ENCODE results near the gene BCL7A.
"Not testable (repeated sequence)": the region's sequence is repeated elsewhere in the genome, so short reads cannot be mapped to it uniquely, and the experiment has no call there.

BCL7A gene

DNA sequence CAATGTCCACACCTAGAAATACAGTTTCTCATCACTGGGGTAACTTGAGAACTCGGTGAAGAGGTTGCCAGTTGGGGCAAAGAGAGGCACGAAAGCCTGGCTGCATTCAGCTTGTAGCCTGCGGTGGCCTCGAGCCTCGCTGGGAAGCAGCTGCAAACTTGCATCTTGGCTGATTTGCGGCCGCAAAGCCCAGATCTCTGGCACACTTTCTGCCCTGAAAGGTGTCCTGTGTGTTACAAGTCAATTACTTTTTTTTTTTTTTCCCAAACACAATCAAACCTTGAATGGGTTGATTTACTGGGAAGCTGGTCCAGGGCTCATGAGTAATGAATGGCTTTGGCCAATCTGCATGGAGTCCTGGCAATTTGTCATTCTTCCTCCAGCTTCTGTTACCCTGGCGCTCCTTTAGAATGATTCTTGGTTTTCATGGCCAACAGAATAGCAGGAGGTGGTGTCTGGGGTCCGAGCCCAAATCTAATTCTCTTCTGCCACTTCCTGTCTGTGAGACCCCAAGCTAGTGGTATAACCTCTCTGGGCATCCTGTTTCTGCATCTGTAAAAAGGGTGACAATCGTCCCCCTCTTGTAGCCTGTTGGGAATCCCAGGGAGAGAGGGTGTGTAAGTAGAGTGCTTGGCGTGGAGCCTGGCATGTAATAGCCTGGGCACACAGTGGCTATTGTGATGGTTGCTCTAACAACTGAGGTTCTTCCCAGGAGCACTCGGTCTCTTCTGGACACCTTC is 6.7 kb downstream of the BCL7A start:
- no peak for FAIRE-seq

DNA sequence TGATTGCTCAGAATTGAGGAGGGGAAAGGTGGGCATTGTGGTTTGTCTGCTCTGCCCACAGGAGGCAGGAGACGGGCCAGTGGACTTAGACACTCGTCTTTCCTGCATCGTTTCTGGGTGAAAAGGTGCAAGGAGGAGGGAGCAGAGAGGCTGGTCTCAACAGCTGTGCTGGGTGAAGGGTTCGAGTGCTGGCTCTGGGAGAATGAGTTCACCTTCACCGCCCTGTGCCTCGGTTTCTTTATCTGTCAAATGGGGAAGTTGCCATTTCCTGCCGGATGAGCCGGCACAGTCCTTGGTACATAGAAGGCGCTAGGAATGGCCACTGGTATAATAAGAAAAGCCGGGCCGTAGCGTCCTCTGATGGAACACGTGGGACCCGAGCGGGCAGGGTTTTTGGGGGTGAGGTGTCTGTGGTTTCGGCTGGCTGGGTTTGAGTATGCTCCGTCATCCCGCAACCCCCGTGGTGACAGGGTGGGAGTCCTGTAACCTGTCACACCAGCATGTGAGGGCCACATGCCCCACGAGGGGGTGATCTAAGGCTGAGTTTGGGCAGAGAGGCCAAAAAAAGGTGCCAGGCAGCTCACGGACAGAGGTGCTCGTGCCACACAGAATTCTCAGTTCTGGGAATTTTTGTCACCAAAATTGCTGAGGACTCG is 7.3 kb downstream of the BCL7A start:
- no peak for FAIRE-seq

DNA sequence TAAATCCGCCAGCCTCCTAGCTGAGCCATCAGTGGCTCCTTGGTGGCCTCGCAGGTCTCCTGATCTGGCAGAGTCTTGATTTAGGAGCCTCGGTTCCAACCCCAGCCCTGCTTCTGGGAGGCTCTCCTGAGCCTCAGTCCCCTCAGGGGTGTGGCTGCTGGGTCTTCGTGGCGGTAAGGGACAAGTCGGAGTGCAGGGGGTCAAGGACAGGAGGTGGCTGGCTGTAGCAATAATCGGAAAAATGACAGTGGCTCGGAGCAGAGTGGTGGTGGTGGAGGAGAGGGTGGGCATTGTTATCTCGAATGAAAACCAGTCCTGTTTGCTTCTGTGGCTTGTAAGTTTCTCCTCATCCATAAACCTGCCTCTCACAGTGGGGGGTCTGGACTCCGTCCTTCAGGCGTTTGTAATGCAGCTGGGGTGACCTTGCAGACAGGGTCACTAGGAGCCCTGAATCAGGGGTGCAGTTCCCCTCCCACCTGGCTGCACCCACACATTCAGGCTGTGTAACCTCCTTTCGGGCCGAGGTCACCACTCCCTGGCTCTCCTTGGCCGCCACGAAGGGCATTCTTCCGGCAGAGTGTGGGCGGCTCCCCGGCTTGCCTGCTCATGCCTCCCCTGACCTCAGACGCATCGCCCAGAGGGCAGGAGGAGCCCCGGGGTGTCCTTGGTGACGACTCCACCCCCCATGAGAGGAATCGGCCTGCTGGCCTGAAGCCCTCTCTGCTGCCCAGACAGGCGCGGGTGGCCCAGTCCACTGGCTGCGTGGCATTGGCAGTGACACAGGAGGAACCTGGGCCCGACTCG is 8.1 kb downstream of the BCL7A start:
- no peak for FAIRE-seq

DNA sequence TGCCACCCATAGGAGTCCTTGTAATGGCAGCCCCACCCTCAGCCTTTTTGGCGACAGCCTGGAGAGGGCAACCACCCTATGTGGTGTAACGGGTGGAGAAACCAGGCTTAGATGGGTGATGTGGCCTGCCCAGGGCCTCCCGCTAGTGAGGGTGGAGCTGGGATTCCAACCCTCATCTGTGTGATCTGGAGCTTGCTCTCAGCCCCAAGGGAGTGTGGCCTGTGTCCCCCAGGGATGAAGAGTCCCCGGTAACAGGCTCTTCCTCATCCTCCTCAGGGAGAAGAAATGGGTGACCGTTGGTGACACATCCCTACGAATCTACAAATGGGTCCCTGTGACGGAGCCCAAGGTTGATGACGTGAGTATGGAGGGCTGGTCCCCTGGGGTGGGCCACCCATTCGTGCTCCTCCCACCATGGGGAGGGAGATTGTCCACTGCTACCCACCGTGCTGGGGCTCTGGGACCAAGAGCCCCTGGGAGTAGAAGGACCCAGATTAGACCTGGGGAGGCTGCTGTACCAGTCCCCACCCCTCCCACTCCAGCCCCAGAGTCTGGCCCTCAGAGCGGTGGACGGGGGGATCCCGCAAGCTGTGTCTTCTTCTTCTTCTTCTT is 8.8 kb downstream of the BCL7A start:
- no peak for FAIRE-seq

DNA sequence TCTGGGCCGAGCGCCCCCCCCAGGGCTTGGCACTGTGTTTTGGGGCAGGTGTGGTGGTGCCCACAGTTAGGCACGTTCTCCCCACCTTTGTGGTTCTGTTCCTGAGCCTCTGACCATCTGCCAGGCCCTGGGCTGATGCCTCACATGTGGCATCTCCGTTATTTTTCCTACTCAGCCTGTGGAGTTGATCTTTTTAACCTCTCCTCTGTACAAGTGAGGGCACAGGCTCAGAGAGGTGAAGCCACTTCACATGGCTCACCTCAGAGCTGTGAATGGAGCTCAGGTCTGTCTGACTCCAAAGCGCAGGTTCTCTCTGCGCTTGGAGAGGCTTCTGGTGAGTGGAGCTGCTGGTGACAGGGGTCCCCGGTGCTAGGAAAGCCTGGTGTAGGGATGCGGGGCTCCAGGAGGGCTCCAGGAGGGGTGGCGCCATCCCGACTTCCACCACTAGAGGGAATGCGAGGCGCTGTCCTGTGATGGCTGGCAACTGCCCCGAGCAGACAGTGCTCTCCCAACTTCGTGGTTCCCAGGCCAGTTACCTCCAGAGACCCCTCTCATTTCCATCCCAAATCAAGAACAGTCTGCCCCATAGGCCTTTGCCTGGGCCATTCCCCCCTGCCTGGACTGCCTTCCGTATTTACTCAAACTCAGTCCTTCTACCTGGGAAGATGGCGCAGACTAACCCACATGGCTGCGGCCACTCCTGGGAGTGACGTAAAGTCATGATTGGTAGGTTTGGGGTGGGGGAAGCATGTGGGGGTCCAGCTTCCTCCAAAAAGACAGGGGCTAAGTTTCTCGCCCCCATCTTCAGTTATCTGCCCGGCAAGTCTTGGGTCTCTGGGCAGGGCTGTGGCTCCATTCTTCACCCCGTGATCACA is 9.9 kb downstream of the BCL7A start:
- FAIRE-seq = no peak

DNA sequence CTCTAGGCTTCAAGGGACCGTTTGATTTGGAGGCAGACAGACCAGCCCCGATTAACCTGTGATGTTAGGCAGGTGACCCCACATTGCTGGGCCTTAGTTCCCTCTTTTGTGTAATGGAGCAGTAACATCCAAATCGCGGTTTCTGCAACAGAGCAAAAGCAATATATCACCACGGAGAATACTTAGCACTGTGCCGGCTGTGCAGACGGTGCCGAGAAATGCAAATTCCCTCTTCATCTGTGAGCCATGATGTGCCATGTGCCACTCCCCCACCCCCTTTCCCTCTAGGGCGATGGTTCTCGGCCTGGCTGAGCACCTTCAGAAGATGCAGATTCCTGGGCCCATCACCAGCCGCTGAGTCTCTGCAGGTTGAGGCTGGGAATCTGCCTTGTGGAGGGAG is 10.9 kb downstream of the BCL7A start:
- no peak for FAIRE-seq

DNA sequence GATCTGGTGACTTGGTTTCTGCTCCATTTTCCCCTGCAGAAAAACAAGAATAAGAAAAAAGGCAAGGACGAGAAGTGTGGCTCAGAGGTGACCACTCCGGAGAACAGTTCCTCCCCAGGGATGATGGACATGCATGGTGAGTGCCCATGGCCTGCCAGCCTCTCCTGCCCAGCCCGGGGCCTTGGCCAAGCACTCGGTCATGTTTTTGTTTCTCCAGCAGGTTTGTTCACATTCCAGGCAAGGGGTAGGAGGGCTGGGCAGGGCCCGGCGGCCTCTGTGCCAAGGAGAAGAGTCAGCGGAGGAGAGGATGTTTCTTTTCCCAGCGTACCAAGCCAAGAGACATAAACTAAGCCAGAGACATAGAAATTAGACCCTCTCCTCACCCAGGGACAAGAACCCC is 13.6 kb downstream of the BCL7A start:
- FAIRE-seq = no peak

DNA sequence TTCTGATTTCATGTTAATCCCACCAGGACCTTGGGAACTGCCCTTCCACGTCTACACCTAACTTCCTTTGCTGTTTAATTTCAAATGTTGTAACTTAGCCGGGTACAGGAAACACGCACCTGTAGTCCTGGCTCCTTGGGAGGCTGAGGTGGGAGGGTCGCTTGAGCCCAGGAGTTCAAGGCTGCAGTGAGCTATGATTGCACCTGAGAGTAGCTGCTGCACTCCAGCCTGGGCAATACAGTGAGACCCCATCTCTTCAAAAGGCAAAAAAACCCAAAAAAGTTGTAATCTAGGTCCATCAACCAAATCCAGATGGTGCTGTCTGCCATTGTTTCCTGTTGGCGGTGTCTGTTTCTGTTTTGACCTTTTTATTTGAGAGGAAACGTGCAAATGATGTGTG is 14.5 kb downstream of the BCL7A start:
- FAIRE-seq = no peak

DNA sequence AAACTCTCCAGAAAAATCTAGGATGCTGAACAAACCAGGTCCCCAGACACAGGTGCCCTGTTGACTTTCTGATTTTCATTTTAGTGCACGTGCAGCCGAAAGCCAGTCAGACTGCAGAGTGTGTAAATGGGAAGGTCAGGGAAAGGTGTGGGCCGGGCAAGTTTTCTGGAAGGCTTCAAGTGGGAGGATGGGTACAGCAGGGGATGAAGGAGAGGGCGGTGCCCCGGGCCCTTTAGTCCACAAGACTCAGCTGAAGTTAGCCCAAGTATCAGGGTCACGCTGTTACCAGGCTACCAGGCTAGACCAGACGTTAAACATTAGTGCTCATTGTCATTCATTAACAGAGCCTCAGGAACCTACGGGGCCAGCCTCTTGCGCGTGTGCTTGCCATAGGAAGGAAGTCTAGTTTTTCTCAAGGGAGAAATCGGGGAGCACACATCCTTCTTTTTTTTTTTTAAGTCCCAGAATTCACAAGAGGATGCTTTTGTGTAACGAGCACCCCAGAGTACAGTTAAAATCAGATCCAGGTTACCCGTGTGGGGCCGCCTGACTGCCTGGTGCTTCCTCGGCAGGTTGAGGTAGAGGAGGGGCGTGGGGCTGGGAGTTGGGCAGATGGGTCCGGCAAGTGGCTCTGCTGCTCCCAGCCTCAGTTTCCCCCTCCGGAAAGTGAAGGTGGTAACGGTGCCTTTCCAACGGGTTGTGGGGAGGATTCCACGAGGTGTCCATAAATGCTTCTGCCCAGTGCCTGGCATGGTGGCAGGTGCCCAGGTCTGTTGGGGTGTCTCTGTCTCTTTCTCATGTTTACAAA is 19.1 kb downstream of the BCL7A start:
- FAIRE-seq = no peak

DNA sequence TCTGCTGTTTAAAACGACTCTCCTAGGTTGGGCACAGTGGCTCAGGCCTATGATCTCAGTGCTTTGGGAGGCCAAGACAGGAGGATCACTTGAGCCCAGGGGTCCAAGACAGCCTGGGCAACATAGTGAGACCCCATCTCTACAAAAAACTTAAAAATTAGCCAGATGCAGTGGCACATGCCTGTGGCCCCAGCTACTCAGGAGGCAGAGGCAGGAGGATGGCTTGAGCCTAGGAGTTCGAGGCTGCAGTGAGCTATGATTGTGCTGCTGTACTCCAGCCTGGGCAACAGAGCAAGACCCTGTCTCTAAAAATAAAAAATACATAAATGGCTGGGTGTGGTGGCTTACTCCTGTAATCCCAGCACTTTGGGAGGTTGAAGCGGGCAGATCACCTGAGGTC is 19.8 kb downstream of the BCL7A start:
- FAIRE-seq = not testable (repeated sequence)

DNA sequence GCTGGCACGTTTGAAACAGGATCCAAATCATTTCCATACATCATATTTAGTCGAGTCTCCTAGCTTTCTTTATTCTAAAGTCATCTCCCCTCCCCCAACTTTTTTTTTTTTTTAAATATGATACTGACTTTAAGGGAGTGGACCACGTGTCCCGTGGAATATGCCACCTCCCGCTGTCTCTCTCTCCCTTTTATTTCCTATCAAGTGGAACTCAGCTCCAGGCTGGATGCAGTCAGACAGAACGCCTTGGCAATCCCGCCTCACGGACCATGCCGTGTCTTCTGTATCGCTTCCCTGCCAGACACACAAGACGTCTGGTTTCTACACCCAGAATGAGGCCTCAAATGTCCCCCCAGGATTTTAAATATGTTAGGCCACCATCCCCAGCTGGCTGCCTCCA is 21.2 kb downstream of the BCL7A start:
- FAIRE-seq = no peak

DNA sequence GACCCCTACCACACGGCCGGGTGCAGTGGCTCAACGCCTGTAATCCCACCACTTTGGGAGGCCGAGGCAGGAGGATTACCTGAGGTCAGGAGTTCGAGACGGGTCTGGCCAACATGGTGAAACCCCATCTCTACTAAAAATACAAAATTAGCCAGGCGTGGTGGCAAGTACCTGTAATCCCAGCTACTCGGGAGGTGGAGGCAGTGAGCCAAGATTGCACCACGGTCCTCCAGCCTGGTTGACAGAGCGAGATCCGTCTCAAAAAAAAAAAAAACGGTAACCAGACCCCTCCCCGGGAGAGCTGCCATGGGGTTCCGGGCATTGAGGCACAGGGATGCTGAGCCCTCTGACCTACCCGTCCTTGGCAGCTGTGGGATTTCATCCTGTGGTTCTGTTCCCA is 21.8 kb downstream of the BCL7A start:
- FAIRE-seq = no peak

DNA sequence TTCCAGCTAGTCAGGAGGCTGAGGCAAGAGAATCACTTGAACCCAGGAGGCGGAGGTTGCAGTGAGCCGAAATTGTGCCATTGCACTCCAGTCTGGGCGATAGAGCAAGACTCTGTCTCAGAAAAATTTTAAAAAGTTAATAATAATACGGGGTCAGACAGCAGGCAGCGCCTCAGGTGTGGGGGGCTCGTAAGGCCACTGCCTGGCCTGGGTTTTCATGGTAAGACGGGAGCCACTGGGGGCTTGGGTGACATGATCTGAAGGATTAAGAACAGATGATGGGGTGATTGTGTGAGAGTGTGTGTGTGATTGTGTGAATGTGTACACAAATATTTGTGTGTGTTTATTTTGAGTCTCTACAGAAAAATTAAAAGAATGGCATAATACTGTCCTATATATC is 23.6 kb downstream of the BCL7A start:
- FAIRE-seq = no peak

DNA sequence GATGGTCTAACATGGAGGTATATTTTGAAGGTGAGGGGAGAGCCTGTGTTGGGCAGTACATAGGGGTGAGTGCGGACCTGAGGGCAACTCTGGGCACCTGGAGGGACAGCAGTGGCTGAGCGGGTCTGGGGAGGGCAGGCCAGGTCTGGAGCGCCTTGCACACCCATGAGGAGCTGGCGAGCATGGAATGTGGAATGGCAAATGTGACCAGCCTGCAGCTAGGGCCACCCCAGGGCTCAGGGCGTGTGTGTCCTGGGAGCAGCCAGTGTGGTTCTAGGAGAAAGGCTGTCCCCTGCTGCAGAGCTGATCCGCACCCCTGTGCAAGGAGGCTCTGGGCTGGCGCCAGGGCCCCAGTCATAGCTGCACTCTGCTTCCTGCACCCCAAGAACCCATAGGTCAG is 24.5 kb downstream of the BCL7A start:
- FAIRE-seq = no peak

DNA sequence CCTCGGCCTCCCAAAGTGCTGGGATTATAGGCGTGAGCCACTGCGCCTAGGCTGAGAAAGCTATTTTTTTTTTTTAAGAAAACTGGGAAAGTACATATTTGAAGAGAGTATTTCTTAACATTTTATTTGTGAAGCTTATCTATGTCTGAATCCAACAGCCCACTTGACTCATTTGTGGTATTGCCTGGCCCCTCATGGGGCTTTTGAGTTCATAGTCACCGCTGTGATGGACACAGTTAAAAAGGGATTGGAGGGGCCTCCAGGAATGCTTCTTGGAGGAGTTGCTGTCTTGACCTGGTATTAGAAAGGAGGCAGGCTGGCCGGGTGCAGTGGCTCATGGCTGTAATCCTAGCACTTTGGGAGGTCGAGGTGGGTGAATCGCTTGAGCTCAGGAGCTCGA is 26.5 kb downstream of the BCL7A start:
- FAIRE-seq = no peak

DNA sequence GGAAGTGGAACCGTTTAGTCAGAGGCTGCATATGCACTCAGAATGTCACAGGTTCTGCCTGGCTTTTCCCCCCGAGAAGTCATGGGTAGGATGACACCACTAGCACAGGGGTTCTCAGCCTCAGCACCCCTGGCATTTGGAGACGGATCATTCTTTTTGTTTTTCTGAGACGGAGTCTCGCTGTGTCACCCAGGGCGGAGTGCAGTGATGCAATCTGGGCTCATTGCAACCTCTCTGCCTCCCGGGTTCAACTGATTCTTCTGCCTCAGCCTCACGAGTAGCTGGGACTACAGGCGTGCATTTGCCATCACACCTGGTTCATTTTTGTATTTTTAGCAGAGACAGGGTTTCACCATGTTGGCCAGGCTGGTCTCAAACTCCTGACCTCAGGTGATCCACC is 28.1 kb downstream of the BCL7A start:
- FAIRE-seq = no peak

DNA sequence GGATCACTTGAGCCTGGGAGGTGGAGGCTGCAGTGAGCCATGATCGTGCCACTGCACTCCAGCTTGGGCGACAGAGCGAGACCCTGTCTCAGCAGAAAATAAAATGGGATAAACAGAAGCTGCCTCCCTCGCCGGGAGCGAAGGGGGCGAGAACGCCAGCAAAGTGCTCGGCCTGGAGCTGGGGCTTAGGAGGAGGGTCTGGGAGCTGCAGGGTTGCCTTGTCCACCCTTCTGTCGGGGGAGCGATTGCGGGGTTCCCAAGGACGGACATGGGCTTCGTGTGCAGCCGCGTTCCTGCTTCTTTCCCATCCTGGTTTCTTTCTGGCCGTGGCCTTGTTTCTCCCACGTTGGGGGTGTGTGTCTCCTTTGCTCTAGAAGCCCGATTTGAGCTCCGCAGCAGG is 29.0 kb downstream of the BCL7A start:
- FAIRE-seq = no peak

DNA sequence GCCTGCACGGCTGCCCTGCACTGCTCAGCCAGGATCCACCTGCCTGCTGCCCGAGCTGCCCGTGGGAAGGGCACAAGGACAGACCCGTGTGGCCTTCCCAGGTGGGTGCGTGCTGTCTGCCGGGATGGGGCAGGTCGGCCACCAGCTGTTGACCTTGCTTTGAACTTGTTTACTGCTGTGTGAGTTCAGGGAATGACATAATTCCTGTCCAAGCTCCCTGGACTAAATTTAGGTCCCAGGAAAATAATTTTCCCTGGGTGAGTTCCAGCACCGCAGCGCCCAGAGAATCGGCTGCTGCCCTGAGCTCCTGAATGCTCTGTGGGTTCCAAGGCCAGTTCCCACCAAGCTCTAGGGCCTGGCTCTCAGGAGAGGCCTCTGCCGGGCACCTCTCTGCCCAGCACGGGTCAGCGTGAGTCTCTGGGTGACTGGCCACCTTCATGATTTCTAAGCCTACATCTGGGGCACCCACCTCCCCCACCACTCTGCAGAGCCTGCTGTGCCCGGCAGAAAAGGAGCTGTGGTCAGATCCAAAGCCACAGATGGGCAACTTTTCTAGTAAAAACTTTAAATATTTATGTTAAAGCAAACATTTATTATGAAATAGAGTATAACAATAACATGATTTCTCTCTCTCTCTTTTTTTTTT is 29.7 kb downstream of the BCL7A start:
- no peak for FAIRE-seq

DNA sequence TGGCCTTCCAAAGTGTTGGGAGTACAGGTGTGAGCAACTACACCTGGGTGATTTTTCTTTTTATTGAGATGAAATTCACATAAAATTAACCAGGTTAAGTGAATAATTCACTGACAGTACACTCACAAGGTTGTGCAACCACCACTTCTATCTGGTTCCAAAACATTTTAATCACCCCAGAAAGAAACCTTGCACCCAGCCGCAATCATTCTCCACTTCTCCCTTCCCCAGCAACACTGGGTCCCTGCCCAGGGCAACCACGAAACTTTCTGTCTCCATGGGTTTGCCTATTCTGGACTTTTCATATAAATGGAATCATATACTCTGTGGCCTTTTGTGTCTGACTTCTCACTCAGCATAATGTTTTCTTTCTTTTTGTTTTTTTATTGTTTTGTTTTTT is 30.6 kb downstream of the BCL7A start:
- FAIRE-seq = no peak

DNA sequence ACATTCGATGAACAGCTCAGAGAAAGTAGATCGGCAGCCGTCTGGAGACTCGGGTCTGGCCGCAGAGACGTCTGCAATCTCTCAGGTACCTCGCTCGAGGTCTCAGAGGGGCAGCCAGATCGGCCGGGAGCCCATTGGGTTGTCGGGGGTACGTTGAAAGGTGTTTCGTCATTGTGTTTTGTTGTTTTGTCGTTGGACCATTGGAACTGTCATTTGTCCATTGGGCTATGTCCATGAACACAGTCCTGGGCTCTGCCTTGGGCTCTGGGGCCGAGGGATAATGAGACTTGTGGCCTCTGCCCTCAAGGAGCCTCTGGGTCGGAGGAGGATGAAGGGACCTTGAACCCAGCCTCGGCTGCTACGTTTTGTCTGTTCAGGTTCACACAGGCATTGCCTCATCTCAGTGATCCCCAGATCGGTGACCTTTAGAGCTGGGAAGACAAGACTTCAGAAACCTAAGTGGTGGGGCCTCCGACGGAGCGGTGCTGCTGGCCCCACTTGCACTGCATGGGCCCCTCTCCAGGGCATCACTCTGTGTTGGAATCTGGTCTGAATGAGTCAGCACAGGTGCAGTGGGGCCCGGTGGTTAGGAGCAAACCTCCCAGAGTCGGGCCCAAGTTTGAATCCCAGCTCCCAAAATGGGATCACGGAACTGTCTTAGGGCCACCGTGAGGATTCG is 33.3 kb downstream of the BCL7A start:
- no peak for FAIRE-seq

DNA sequence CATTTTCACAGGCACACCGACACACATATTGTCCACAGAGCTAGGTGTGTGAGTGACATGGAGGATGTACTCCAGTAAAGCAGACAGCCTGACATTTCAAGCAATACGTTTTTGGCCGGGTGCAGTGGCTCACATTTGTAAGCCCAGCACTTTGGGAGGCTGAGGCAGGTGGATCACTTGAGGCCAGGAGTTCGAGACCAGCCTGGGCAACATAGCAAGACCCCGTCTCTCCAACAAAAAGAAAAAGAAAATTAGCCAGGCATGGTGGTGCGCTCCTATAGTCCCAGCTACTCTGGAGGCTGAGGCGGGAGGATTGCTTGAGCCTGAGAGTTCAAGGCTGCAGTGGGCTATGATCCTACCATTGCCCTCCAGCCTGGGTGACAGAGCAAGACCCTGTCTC is 34.7 kb downstream of the BCL7A start:
- FAIRE-seq = not testable (repeated sequence)

All from G401.6 (cell line).